HG02798 (cell line): Measurements from ENCODE around the gene PAPSS1.
"Not testable (repeated sequence)": the region's sequence is repeated elsewhere in the genome, so short reads cannot be mapped to it uniquely, and the experiment has no call there.

Source experiments
- ATAC-seq: cut with Tn5 transposase; IDR thresholded peaks from one replicate; pipeline ENCODE4 v1.9.1; 2021; ENCODE audit warnings: mild to moderate bottlenecking; ENCODE audit not compliant: unreplicated experiment, poor library complexity

PAPSS1 gene

GRCh38 chr4:107692202-107692601 lies 27.8 kb downstream of the PAPSS1 start:
- no peak for ATAC-seq

- ATAC-seq = no peak
These were observed 28.7 kb downstream of the PAPSS1 start for GRCh38 chr4:107691378-107691777.

- no peak for ATAC-seq
These were observed 30.0 kb downstream of the PAPSS1 start for GRCh38 chr4:107689912-107690587.

GRCh38 chr4:107688421-107688820 lies 31.6 kb downstream of the PAPSS1 start:
- no peak for ATAC-seq

- ATAC-seq = no peak
These were observed 34.3 kb downstream of the PAPSS1 start for GRCh38 chr4:107685740-107686139.

GRCh38 chr4:107683873-107684272 lies 36.2 kb downstream of the PAPSS1 start:
- no peak for ATAC-seq

- ATAC-seq = no peak
These were observed 37.7 kb downstream of the PAPSS1 start for GRCh38 chr4:107682306-107682705.

- ATAC-seq = no peak
These were observed 51.0 kb downstream of the PAPSS1 start for GRCh38 chr4:107669068-107669467.

- ATAC-seq = no peak
These were observed 53.9 kb downstream of the PAPSS1 start for GRCh38 chr4:107666134-107666533.

GRCh38 chr4:107665001-107665400 lies 55.0 kb downstream of the PAPSS1 start:
- ATAC-seq = no peak

- no peak for ATAC-seq
These were observed 61.4 kb downstream of the PAPSS1 start for GRCh38 chr4:107658400-107659336.

GRCh38 chr4:107655289-107655688 lies 64.7 kb downstream of the PAPSS1 start:
- ATAC-seq = no peak

GRCh38 chr4:107654694-107655093 lies 65.3 kb downstream of the PAPSS1 start:
- no peak for ATAC-seq

GRCh38 chr4:107651408-107651807 lies 68.6 kb downstream of the PAPSS1 start:
- ATAC-seq = not testable (repeated sequence)

- no peak for ATAC-seq
These were observed 69.8 kb downstream of the PAPSS1 start for GRCh38 chr4:107650251-107650650.

GRCh38 chr4:107648178-107648991 lies 71.6 kb downstream of the PAPSS1 start:
- no peak for ATAC-seq

GRCh38 chr4:107647591-107647990 lies 72.4 kb downstream of the PAPSS1 start:
- no peak for ATAC-seq

- no peak for ATAC-seq
These were observed 74.4 kb downstream of the PAPSS1 start for GRCh38 chr4:107645604-107646003.

- ATAC-seq = no peak
These were observed 77.0 kb downstream of the PAPSS1 start for GRCh38 chr4:107643021-107643420.

GRCh38 chr4:107640878-107641277 lies 79.2 kb downstream of the PAPSS1 start:
- ATAC-seq = no peak

GRCh38 chr4:107640197-107640596 lies 79.8 kb downstream of the PAPSS1 start:
- ATAC-seq = no peak
